Right cardiac atrium (tissue), 5 donors: ENCODE measurements around the gene SLC35G6. TPM values are rescaled to one million over a fixed set of nuclear protein-coding genes. Genes with fewer than 3 reads are reported as not detected.
A peak's percentile ranks its signal among the peaks of the same experiment; 100 is the strongest.

Source experiments
- ATAC-seq, 2 donors: fragments of 200-7000 bp; cut with Tn5 transposase; one replicate each; pipeline versions ENCODE4 v1.8.0 to v1.9.1; 2020; ENCODE audit warnings: moderate library complexity in 2 of 2, mild to moderate bottlenecking in 1 of 2
- DNase-seq, 3 donors: peaks; one replicate each; pipeline ENCODE4 v3.0.0-alpha.2; 2020
- H3K27ac ChIP-seq: one replicate; pipeline ENCODE4 v1.5.1; 2013; ENCODE audit warnings: mild to moderate bottlenecking, low read length, control low read depth, moderate library complexity
- H3K27me3 ChIP-seq: one replicate; pipeline ENCODE4 v1.6.1; 2013; ENCODE audit not compliant: control insufficient read depth, insufficient read depth
- H3K4me1 ChIP-seq: one replicate; pipeline ENCODE4 v1.6.1; 2013; ENCODE audit warnings: low read length; ENCODE audit not compliant: control insufficient read depth, insufficient read depth
- H3K4me3 ChIP-seq: one replicate; pipeline ENCODE4 v1.5.1; 2013; ENCODE audit warnings: low read length, control low read depth
- H3K9me3 ChIP-seq: one replicate; pipeline ENCODE4 v1.6.1; 2013; ENCODE audit warnings: low read length; ENCODE audit not compliant: control insufficient read depth
- WGBS: extraction: QIAGEN DNeasy Blood & Tissue Kit; methylation state at CpG from one replicate; pipeline ENCODE4 v1.1.7; 2013; 5-methylcytosine and 5-hydroxymethylcytosine counted together
- intact Hi-C, 4 donors: fragments of 100-400 bp; cut with DNase I; formaldehyde crosslinking; loops; one replicate each; pipeline versions ENCODE4 v1.11.0 to v1.14.0; 2022 to 2023
- polyA plus RNA-seq: library from polyadenylated mRNA; stranded (reverse); fragments of 200-250 nt; gene quantifications from one replicate; pipeline ENCODE4 v1.2.3, GENCODE V29; 2013
- total RNA-seq, 4 donors: library from RNA; stranded (reverse); fragmentation: NEBNext Ultra II Directional; extraction: Animal tissue kit (Norgen Biotek cat#: 25700); gene quantifications; one replicate each; pipeline ENCODE4 v1.2.1, GENCODE V29; 2021
- donor health status: healthy with polysubstance abuse.
- donor health status: DM: no; HTN: yes; CAD: no.
- donor health status: DM: no; HTN: no; CAD: no.
- donor health status: DM: no; HTN: yes; CAD: no; lungs with severe emphysema.
- donor health status: DM: yes; HTN: yes; CAD: no.

SLC35G6 gene
- total and polyA plus RNA-seq, 5 donors, result not detected

GRCh38 chr17:7440113-7440833 lies 41.0 kb upstream of the SLC35G6 start:
- H3K27ac ChIP-seq, result peak overlapping the region; percentile 65
- H3K9me3 ChIP-seq, result no peaks in the 10 kb centered on the region
- H3K4me3 ChIP-seq, result peak overlapping the region; percentile 51
- intact Hi-C loops, result no loop called here
- DNase-seq (peak; percentile 72 to 89 (median 87)), ATAC-seq (peak; percentile 0 to 1)
- H3K27me3 ChIP-seq, result no peaks in the 10 kb centered on the region
- no peaks in the 10 kb centered on the region for H3K4me1 ChIP-seq
- WGBS, result 3% methylated on average over 46 of the region's 46 CpGs

GRCh38 chr17:7440834-7441195 lies 40.4 kb upstream of the SLC35G6 start:
- 8% methylated on average over 12 of the region's 12 CpGs for WGBS
- H3K4me1 ChIP-seq, result no peaks in the 10 kb centered on the region
- intact Hi-C loops, result no loop called here
- H3K27ac ChIP-seq, result peak overlapping the region; percentile 65
- no peaks in the 10 kb centered on the region for H3K27me3 ChIP-seq
- H3K4me3 ChIP-seq, result peak overlapping the region; percentile 51
- peak; percentile 68 to 88 (median 84) for DNase-seq
- ATAC-seq, result peak; percentile 1 to 4
- no peaks in the 10 kb centered on the region for H3K9me3 ChIP-seq

DNA sequence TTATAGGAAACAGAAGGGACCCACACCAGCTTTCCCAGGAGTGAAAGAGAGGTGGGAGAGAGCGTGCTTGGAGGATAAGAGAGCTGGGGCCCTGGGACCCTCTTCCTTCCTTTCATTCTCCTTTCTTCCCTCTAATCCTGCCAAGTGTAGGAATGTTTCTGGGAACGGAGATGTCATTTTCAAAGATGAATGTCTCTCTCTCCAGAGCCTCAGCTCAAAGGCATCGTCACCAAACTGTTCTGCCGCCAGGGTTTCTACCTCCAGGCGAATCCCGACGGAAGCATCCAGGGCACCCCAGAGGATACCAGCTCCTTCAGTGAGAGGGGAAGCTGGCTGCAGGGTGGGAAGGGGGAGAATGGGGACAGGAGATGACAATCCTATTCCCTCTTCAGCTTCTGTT lies 40.0 kb upstream of the SLC35G6 start:
- WGBS, result 58% methylated on average over 7 of the region's 7 CpGs
- Histone ChIP-seq H3K4me1 (no peaks in the 10 kb centered on the region), H3K9me3 (no peaks in the 10 kb centered on the region), H3K27me3 (no peaks in the 10 kb centered on the region), H3K27ac (no peak overlapping the region), H3K4me3 (no peak overlapping the region)
- intact Hi-C loops, result no loop called here
- DNase-seq, result peak in 2 of 3 donors; percentile 18 to 41
- no peak for ATAC-seq

DNA sequence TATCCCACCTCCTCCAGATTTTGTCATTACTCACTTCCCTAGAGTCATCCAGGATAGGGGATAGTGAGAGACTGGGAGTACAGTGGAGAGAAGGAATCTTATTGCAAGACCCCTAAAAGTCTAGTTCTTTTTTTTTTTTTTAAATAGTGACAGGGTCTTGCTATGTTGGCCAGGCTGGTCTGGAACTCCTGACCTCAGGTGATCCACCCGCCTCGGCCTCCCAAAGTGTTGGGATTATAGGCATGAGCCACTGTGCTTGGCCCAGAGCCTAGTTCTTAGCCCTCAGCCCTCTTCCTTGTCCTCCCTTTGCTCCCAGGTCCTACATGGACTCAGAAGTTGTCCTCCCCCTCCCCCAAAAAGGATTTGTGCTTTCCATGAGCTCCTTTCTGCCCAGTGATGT lies 39.1 kb upstream of the SLC35G6 start:
- WGBS, result 95% methylated on average over 2 of the region's 2 CpGs

DNA sequence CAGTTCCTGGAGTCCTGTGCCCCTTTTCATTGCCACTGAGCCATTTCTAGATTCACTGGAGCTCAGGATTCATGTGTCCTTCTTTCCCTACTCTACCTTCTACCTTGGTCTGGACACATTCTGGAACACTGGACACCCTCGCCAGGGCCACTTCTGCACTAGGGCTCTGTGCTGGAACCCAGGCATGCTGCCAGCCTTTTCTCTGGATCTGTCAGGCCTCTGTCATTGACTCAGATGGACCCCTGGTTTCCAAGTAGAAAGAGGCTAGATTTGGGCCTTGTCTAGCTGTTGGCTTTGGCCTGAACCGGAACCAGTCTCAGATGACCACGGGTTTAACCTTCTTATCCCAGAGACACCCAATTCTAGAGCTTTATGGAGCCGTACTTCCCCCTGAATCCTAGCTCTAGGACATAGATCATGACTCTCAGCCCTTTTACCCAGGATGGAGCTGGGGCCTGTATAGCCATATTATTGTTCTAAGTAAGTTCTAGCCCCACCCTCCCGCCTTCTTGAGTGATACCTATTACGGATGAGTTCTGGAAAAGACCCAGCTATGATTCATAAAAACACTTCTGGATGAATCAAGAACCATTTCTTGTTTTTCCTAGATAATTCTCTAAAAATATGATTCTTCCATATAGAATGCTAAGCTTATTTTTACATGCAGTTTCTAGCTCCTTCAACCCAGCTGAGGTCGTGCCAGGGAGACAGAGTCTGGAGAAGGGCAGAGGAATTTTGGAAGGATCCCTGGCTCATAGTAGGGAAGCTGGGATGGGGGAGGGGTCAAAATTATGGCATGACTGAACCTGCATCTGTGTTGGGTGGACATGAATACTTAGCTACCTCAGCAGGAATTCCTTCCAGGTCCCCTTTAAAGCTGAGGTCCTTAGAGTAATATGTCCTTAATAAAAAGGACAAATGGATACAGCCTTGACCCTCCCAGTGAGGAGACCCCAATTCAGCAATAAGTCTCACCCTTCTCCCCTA lies 37.5 kb upstream of the SLC35G6 start:
- DNase-seq (peak in 2 of 3 donors; percentile 51 to 55), ATAC-seq (no peak)
- Histone ChIP-seq H3K27ac (no peak overlapping the region), H3K9me3 (no peaks in the 10 kb centered on the region), H3K27me3 (no peaks in the 10 kb centered on the region), H3K4me1 (no peaks in the 10 kb centered on the region), H3K4me3 (no peak overlapping the region)
- 83% methylated on average over 7 of the region's 7 CpGs for WGBS
- intact Hi-C loops, result no loop called here

More for the DNA sequence above, 39.1 kb upstream of the SLC35G6 start:
- H3K27me3 ChIP-seq, result no peaks in the 10 kb centered on the region
- H3K4me1 ChIP-seq, result no peaks in the 10 kb centered on the region
- H3K27ac ChIP-seq, result no peak overlapping the region
- ATAC-seq (no peak), DNase-seq (peak in 1 of 3 donors; percentile 25)
- intact Hi-C loops, result no loop called here
- no peaks in the 10 kb centered on the region for H3K9me3 ChIP-seq
- no peak overlapping the region for H3K4me3 ChIP-seq

DNA sequence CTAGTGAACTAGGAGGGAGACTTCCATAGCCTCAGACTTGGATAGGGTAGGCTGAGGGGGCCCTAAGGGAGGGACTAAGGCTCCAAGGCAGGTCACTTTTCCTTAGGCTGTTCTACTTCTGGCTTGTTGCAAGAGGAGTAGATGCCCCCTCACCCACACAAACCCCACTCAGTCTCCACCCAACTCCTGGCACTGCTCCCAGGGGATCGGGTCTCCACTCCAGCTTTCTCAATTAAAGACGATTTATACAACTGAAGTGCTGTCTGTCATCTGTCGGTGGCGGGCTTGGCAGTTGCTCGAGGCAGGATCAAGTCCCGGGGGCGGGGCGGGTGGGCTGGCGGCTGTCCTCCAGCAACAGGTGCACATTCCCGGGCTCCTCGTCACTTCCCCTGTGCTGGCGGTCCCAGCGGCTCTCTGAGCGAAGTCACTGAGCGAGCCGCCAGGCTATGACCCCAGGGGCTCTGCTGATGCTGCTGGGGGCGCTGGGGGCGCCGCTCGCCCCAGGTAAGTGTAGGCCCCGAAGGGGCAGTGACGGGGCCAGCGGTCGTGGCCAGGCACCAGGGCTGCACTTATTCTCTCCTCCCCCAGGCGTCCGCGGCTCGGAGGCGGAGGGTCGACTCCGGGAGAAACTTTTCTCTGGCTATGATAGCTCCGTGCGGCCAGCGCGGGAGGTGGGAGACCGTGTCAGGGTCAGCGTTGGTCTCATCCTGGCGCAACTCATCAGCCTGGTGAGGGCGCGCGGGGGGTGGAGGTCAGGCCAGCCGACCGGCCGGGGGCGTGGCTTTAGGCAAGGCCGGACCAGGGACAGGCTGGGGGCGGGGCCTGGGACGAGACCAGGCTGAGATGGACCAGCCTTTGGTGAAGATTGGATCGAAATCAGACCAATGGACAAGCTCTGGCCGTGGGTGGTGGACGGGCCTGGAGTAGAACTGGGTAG lies 36.3 kb upstream of the SLC35G6 start, which contains the start of gene CHRNB1:
Gene CHRNB1 (plus strand): TSS at position 380 of the 937 bp plus-strand sequence. CDS start 67 bp downstream, at position 447.
- Histone ChIP-seq H3K27me3 (no peaks in the 10 kb centered on the region), H3K4me1 (no peaks in the 10 kb centered on the region), H3K4me3 (peak within 1 kb of the TSS; percentile 45), H3K9me3 (no peaks in the 10 kb centered on the region), H3K27ac (peak within 1 kb of the TSS; percentile 5)
- ATAC-seq (peak; percentile 86 to 88), DNase-seq (peak; percentile 87 to 95 (median 94))
- 3% methylated on average over 51 of the region's 51 CpGs for WGBS
- intact Hi-C loops, result no loop called here

DNA sequence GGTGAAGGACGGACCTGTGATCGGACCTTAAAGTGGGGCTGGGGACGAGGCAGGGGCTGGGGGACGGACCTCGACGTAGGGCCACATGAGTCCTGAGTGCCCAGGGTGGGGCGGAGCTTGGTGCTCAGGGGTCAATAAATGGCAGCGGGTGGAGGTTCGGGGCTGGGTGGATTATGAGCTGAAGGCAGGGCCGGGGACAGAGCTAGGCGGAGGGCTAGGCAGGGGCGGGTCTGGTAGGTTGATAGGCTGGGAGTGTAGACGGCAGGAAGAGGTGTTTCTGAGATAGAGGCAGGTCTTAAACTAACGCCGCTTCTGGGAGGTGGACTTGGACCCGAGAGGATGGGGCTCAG lies 35.7 kb upstream of the SLC35G6 start:
- no peaks in the 10 kb centered on the region for H3K27me3 ChIP-seq
- H3K9me3 ChIP-seq, result no peaks in the 10 kb centered on the region
- 6% methylated on average over 16 of the region's 16 CpGs for WGBS
- intact Hi-C loops, result no loop called here
- ATAC-seq (peak in 1 of 2 donors; percentile 69), DNase-seq (no peak)
- H3K27ac ChIP-seq, result no peak overlapping the region
- H3K4me3 ChIP-seq, result peak overlapping the region; percentile 45
- H3K4me1 ChIP-seq, result no peaks in the 10 kb centered on the region

GRCh38 chr17:7448461-7448860 lies 32.8 kb upstream of the SLC35G6 start:
- Histone ChIP-seq H3K27me3 (no peaks in the 10 kb centered on the region), H3K4me3 (no peak overlapping the region), H3K4me1 (no peaks in the 10 kb centered on the region), H3K27ac (no peak overlapping the region), H3K9me3 (no peaks in the 10 kb centered on the region)
- ATAC-seq (no peak), DNase-seq (peak in 2 of 3 donors; percentile 0 to 23)
- intact Hi-C loops, result no loop called here
- 91% methylated on average over 7 of the region's 7 CpGs for WGBS

DNA sequence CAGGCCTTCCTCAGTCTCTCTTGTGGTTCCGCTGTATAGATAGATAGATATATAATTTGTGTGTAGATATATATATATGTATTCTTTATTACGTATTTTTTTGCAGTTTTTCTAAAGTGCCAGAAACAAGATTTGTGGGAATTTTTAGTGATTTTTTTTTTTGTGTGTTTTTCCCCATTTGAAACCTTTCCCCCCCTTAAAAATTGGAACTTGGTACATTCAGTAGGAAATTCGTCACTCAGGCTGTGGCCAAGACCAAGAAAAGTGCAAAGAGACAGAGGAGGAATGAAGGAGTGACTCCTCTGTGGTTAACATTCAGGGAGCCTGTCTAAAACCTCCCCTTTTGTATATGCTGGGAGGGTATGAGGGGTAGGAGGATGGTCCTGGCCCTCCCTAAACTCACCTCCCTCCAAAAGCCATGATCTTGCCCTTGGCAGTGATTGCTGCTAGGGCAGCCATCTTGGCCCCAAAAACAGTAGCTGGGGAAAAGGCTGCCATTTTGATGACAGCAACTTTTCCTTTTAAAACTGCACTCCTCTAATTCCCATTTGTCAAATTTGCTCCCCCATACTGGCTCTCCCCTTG lies 21.2 kb upstream of the SLC35G6 start:
- intact Hi-C loops, result no loop called here
- DNase-seq (no peak), ATAC-seq (no peak)
- WGBS, result 77% methylated on average over 3 of the region's 3 CpGs
- no peaks in the 10 kb centered on the region for H3K9me3 ChIP-seq
- peaks cover 5% of the 10 kb centered on the region for H3K4me1 ChIP-seq
- no peak overlapping the region for H3K27ac ChIP-seq
- no peaks in the 10 kb centered on the region for H3K27me3 ChIP-seq
- no peak overlapping the region for H3K4me3 ChIP-seq
